Rectal smooth muscle tissue (tissue), 1 donor: ENCODE data around the gene HOXC11.

Experiments
- H3K27ac ChIP-seq: one replicate; pipeline ENCODE4 v1.7.0; 2013; ENCODE audit warnings: low read depth, low read length, inconsistent platforms
- H3K27me3 ChIP-seq: one replicate; pipeline ENCODE4 v1.7.0; 2013; ENCODE audit warnings: low read length; ENCODE audit not compliant: control insufficient read depth, insufficient read depth
- H3K36me3 ChIP-seq: one replicate; pipeline ENCODE4 v1.7.0; 2013; ENCODE audit warnings: low read length; ENCODE audit not compliant: control insufficient read depth, insufficient read depth
- H3K4me1 ChIP-seq: one replicate; pipeline ENCODE4 v1.7.0; 2013; ENCODE audit warnings: low read length; ENCODE audit not compliant: control insufficient read depth, insufficient read depth
- H3K4me3 ChIP-seq: one replicate; pipeline ENCODE4 v1.7.0; 2013; ENCODE audit warnings: low read length
- H3K9ac ChIP-seq: one replicate; pipeline ENCODE4 v1.7.0; 2013; ENCODE audit warnings: low read length

Gene HOXC11

GRCh38 chr12:53975064-53975471 lies 2.1 kb downstream of the HOXC11 start:
- Histone ChIP-seq H3K27ac (no peak overlapping the region), H3K27me3 (peaks cover 76% of the 10 kb centered on the region), H3K9ac (no peak overlapping the region), H3K4me3 (no peak overlapping the region), H3K4me1 (no peaks in the 10 kb centered on the region), H3K36me3 (no peaks in the 10 kb centered on the region)

GRCh38 chr12:53975479-53976152 lies 2.7 kb downstream of the HOXC11 start:
- Histone ChIP-seq H3K27me3 (peaks cover 76% of the 10 kb centered on the region), H3K4me3 (no peak overlapping the region), H3K36me3 (no peaks in the 10 kb centered on the region), H3K27ac (no peak overlapping the region), H3K9ac (no peak overlapping the region), H3K4me1 (no peaks in the 10 kb centered on the region)

GRCh38 chr12:53976172-53976822 lies 3.4 kb downstream of the HOXC11 start:
- H3K4me3 ChIP-seq, result no peak overlapping the region

GRCh38 chr12:53976823-53977595 lies 4.1 kb downstream of the HOXC11 start:
- Histone ChIP-seq H3K36me3 (no peaks in the 10 kb centered on the region), H3K9ac (no peak overlapping the region), H3K27ac (no peak overlapping the region), H3K4me1 (no peaks in the 10 kb centered on the region), H3K4me3 (no peak overlapping the region), H3K27me3 (peaks cover 73% of the 10 kb centered on the region)

More at GRCh38 chr12:53976172-53976822, 3.4 kb downstream of the HOXC11 start:
- Histone ChIP-seq H3K27ac (no peak overlapping the region), H3K27me3 (peaks cover 75% of the 10 kb centered on the region), H3K36me3 (no peaks in the 10 kb centered on the region), H3K4me1 (no peaks in the 10 kb centered on the region), H3K9ac (no peak overlapping the region)

GRCh38 chr12:53977596-53978445 lies 4.9 kb downstream of the HOXC11 start:
- Histone ChIP-seq H3K4me3 (no peak overlapping the region), H3K27ac (no peak overlapping the region), H3K36me3 (no peaks in the 10 kb centered on the region), H3K9ac (no peak overlapping the region), H3K4me1 (no peaks in the 10 kb centered on the region), H3K27me3 (peaks cover 72% of the 10 kb centered on the region)

- Histone ChIP-seq H3K9ac (no peak overlapping the region), H3K36me3 (no peaks in the 10 kb centered on the region), H3K27me3 (peaks cover 72% of the 10 kb centered on the region), H3K4me1 (no peaks in the 10 kb centered on the region), H3K27ac (no peak overlapping the region), H3K4me3 (no peak overlapping the region)
These were observed 5.8 kb downstream of the HOXC11 start for GRCh38 chr12:53978477-53979356.

GRCh38 chr12:53980104-53980801 lies 7.3 kb downstream of the HOXC11 start:
- Histone ChIP-seq H3K27ac (no peak overlapping the region), H3K27me3 (peaks cover 71% of the 10 kb centered on the region), H3K36me3 (no peaks in the 10 kb centered on the region), H3K4me1 (peaks cover under 1% of the 10 kb centered on the region), H3K4me3 (no peak overlapping the region), H3K9ac (no peak overlapping the region)

- peaks cover 72% of the 10 kb centered on the region for H3K27me3 ChIP-seq
These were observed 8.0 kb downstream of the HOXC11 start for GRCh38 chr12:53980802-53981496.

GRCh38 chr12:53981634-53982565 lies 9.0 kb downstream of the HOXC11 start:
- Histone ChIP-seq H3K4me3 (no peak overlapping the region), H3K36me3 (no peaks in the 10 kb centered on the region), H3K4me1 (peaks cover 3% of the 10 kb centered on the region), H3K27ac (no peak overlapping the region), H3K9ac (no peak overlapping the region), H3K27me3 (peaks cover 69% of the 10 kb centered on the region)

More at GRCh38 chr12:53980802-53981496, 8.0 kb downstream of the HOXC11 start:
- no peak overlapping the region for H3K9ac ChIP-seq
- no peak overlapping the region for H3K27ac ChIP-seq
- H3K36me3 ChIP-seq, result no peaks in the 10 kb centered on the region
- H3K4me3 ChIP-seq, result no peak overlapping the region
- peaks cover 3% of the 10 kb centered on the region for H3K4me1 ChIP-seq
